Transverse colon (tissue), 4 donors: ENCODE measurements around the gene ZNF451. TPM values are rescaled to one million over a fixed set of nuclear protein-coding genes. Genes with fewer than 3 reads are reported as not detected.
A peak's percentile ranks its signal among the peaks of the same experiment; 100 is the strongest.

Experiments
- DNase-seq: peaks from one replicate; pipeline ENCODE4 v3.0.0-alpha.2; 2019
- H3K27ac ChIP-seq, 4 donors: fragments of 200-600 bp; sonication (generic); 2 replicates each; pipeline ENCODE4 v1.5.1; 2016 to 2018; ENCODE audit warnings: inconsistent platforms in 4 of 4
- H3K27me3 ChIP-seq: fragments of 200-600 bp; sonication (generic); 2 replicates; pipeline ENCODE4 v1.5.1; 2017; ENCODE audit warnings: inconsistent platforms
- H3K36me3 ChIP-seq, 4 donors: fragments of 200-600 bp; sonication (generic); 2 replicates each; pipeline ENCODE4 v1.5.1; 2017 to 2019; ENCODE audit warnings: inconsistent platforms in 4 of 4
- H3K4me1 ChIP-seq, 4 donors: fragments of 200-600 bp; sonication (generic); 2 replicates each; pipeline ENCODE4 v1.5.1; 2017 to 2020; ENCODE audit warnings: inconsistent platforms in 4 of 4
- H3K4me3 ChIP-seq, 4 donors: fragments of 200-600 bp; sonication (generic); 1 replicate in 1 of 4; 2 replicates in 3 of 4; pipeline versions ENCODE4 v1.5.1 to v1.6.1; 2017 to 2019; ENCODE audit warnings: inconsistent platforms in 4 of 4
- H3K9me3 ChIP-seq, 2 donors: fragments of 200-600 bp; sonication (generic); 2 replicates each; pipeline ENCODE4 v1.5.1; 2017 to 2019; ENCODE audit warnings: inconsistent platforms in 2 of 2
- EP300 ChIP-seq: sonication (generic); formaldehyde crosslinking; IDR thresholded peaks from one replicate; pipeline ENCODE4 v1.6.1; 2017; ENCODE audit warnings: antibody characterized with exemption, low read depth
- POLR2A ChIP-seq: fragments of 450-650 bp; IDR thresholded peaks from one replicate; pipeline ENCODE4 v1.6.1; 2016; ENCODE audit warnings: antibody characterized with exemption, mild to moderate bottlenecking, moderate library complexity
- POLR2AphosphoS5 ChIP-seq, 3 donors: sonication (generic); formaldehyde crosslinking; IDR thresholded peaks; one replicate each; pipeline ENCODE4 v1.6.1; 2016; ENCODE audit warnings: antibody characterized with exemption in 3 of 3
- WGBS, 2 donors: methylation state at CpG; one replicate each; pipeline ENCODE4 v1.1.5; 2018; ENCODE audit warnings: low coverage in 1 of 2; 5-methylcytosine and 5-hydroxymethylcytosine counted together
- in situ Hi-C, 4 donors: fragments of 200-750 bp; cut with MboI; loops; one replicate each; pipeline versions ENCODE4 v1.15.0 to v1.15.1; 2017; ENCODE audit warnings: low sequenced_read_pairs in 3 of 4, low pct_ligation_motif_present in 1 of 4, low pct_unique_long_range_greater_than_20kb in 1 of 4
- intact Hi-C: fragments of 100-400 bp; cut with DNase I; formaldehyde crosslinking; loops from one replicate; pipeline ENCODE4 v1.15.1; 2023; ENCODE audit warnings: low total_unique reads
- total RNA-seq, 4 donors: library from RNA; depleted of rRNA; stranded (reverse); fragments of >200 nt; gene quantifications; one replicate each; pipeline ENCODE4 v1.1.0, GENCODE V29; 2016
- TF ChIP-seq, protein P1 (sequence below), 5 experiments: fragments of 200-600 bp in 3 of 5; fragments of 450-650 bp in 2 of 5; sonication (generic) in 3 of 5; IDR thresholded peaks; 1 replicate in 2 of 5; 2 replicates in 3 of 5; pipeline ENCODE4 v1.5.1; 2016 to 2017; ENCODE audit warnings: antibody characterized with exemption in 5 of 5, inconsistent platforms in 3 of 5, mild to moderate bottlenecking in 2 of 5, moderate library complexity in 1 of 5

Gene ZNF451
- total RNA-seq, 4 donors from 2014 or later = 43.7 to 67.5 (median 52.4) TPM

- no peak for DNase-seq
- Histone ChIP-seq H3K4me1 (peaks cover 0 to 6% (median under 1%) of the 10 kb centered on the region in 4 donors), H3K27me3 (no peaks in the 10 kb centered on the region), H3K36me3 (no peaks in the 10 kb centered on the region), H3K9me3 (no peaks in the 10 kb centered on the region), H3K27ac (peak overlapping the region in 3 of 4 donors; percentile 8 to 37 (median 24)), H3K4me3 (no peak overlapping the region)
- intact Hi-C loops = no loop called here
- 70 to 71% methylated on average over 2 of the region's 2 CpGs for WGBS, 2 donors
- TF ChIP-seq, protein P1, sequence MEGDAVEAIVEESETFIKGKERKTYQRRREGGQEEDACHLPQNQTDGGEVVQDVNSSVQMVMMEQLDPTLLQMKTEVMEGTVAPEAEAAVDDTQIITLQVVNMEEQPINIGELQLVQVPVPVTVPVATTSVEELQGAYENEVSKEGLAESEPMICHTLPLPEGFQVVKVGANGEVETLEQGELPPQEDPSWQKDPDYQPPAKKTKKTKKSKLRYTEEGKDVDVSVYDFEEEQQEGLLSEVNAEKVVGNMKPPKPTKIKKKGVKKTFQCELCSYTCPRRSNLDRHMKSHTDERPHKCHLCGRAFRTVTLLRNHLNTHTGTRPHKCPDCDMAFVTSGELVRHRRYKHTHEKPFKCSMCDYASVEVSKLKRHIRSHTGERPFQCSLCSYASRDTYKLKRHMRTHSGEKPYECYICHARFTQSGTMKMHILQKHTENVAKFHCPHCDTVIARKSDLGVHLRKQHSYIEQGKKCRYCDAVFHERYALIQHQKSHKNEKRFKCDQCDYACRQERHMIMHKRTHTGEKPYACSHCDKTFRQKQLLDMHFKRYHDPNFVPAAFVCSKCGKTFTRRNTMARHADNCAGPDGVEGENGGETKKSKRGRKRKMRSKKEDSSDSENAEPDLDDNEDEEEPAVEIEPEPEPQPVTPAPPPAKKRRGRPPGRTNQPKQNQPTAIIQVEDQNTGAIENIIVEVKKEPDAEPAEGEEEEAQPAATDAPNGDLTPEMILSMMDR (IDR thresholded peaks at IDR 0.05) = no peak
- no peak for TF ChIP-seq EP300
- no peak for TF ChIP-seq POLR2AphosphoS5 (IDR thresholded peaks at IDR 0.05)
- TF ChIP-seq POLR2A = no peak
- in situ Hi-C loops = no loop called here
Observed at GRCh38 chr6:57207141-57207540, 117.2 kb downstream of the ZNF451 start.

DNA sequence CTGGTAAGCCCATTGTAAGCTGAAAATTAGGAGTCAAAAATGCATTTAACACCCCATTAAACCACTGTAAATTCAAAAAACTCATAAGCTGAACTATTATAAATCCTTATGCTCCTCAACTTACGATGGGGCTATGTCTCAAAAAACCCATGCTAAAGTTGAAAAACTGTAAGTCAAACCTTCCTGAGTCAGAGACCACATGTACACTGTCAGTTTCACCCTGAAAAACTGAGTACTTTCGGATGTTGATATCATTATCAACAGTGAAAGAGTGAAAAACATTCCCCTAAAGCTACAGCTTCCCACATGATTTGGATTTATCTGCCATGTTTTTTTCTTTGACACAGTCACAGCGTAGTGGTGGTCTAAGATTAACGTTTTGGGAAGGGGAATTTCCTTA, 117.9 kb downstream of the ZNF451 start:
- in situ Hi-C loops = no loop called here
- DNase-seq = no peak
- H3K4me1 ChIP-seq = peaks cover 0 to 3% (median 1%) of the 10 kb centered on the region in 4 donors

DNA sequence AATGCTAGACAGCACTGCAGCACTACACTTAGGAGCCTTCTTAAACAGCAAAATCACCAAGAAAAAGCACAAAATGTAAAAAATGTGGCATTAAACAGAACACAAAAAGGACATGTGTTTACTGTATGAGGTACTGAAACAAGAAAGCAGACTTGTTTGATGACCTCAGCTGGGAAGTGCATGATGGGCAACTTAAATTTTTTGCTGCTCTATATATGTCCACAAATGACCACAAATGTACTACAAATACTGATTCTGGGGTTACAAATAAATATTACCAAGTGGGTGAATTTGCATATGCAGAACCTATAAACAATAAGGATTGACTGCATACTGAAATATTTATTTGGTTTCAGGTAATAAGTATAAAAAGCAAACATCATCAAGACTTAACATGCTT, 119.0 kb downstream of the ZNF451 start:
- peak overlapping the region in 1 of 4 donors; percentile 0 for H3K27ac ChIP-seq
- H3K4me1 ChIP-seq = peaks cover 0 to 5% (median 1%) of the 10 kb centered on the region in 4 donors
- no peaks in the 10 kb centered on the region for H3K36me3 ChIP-seq
- intact Hi-C loops = no loop called here
- no peak overlapping the region for H3K4me3 ChIP-seq
- in situ Hi-C loops = no loop called here
- no peaks in the 10 kb centered on the region for H3K9me3 ChIP-seq
- no peaks in the 10 kb centered on the region for H3K27me3 ChIP-seq
- DNase-seq = no peak
- TF ChIP-seq, protein P1 (IDR thresholded peaks at IDR 0.05) = no peak
- TF ChIP-seq EP300 = no peak
- no peak for TF ChIP-seq POLR2AphosphoS5 (IDR thresholded peaks at IDR 0.05)
- TF ChIP-seq POLR2A = no peak

More for the DNA sequence above, 117.9 kb downstream of the ZNF451 start:
- Histone ChIP-seq H3K36me3 (no peaks in the 10 kb centered on the region), H3K4me3 (no peak overlapping the region), H3K9me3 (no peaks in the 10 kb centered on the region), H3K27ac (peak overlapping the region in 1 of 4 donors; percentile 37), H3K27me3 (no peaks in the 10 kb centered on the region)
- intact Hi-C loops = no loop called here
- whole genome bisulfite sequencing, 2 donors = 88 to 89% methylated on average over 4 of the region's 4 CpGs
- TF ChIP-seq POLR2A (no peak), POLR2AphosphoS5 (IDR thresholded peaks at IDR 0.05) (no peak), EP300 (no peak)
- TF ChIP-seq, protein P1 (IDR thresholded peaks at IDR 0.05) = no peak

DNA sequence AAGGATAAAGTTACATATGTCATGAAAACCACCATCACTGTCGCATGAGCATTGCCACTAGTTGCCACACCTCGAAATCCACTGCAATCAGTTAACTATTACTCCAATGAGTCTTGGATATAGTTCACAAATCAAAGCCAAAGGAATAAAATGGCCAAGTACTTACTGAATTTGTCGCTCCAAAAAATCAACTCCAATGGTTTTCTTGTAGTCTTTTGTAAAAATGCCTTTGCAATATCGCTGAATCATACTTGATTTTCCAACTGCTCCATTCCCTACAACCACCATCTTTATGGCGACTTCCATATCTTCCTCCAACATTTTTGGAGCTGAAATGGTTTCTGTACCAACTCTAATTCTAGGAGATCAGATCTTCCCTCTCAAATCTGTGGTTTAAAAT, 120.1 kb downstream of the ZNF451 start:
- in situ Hi-C loops = no loop called here
- H3K9me3 ChIP-seq = no peaks in the 10 kb centered on the region
- H3K27ac ChIP-seq = peak overlapping the region in 1 of 4 donors; percentile 0
- no peaks in the 10 kb centered on the region for H3K27me3 ChIP-seq
- no peak for TF ChIP-seq EP300
- TF ChIP-seq, protein P1 (IDR thresholded peaks at IDR 0.05) = no peak
- TF ChIP-seq POLR2AphosphoS5 (IDR thresholded peaks at IDR 0.05) = no peak
- DNase-seq = no peak
- H3K4me1 ChIP-seq = peaks cover 0 to 8% (median 1%) of the 10 kb centered on the region in 4 donors
- H3K4me3 ChIP-seq = no peak overlapping the region
- intact Hi-C loops = no loop called here
- no peaks in the 10 kb centered on the region for H3K36me3 ChIP-seq
- 93 to 94% methylated on average over 5 of the region's 5 CpGs for WGBS, 2 donors
